Panc1 (cell line): ENCODE measurements around the gene FAM53A.

Experiments
- CTCF ChIP-seq: fragments of 450-650 bp; IDR thresholded peaks from 2 replicates; pipeline ENCODE4 v1.5.1; 2017; ENCODE audit warnings: mild to moderate bottlenecking
- POLR2AphosphoS5 ChIP-seq: IDR thresholded peaks from 2 replicates; pipeline ENCODE4 v1.6.1; 2012; ENCODE audit warnings: mild to moderate bottlenecking, low read depth, low read length, moderate library complexity
- REST ChIP-seq, 2 experiments: IDR thresholded peaks; 2 replicates each; pipeline ENCODE4 v1.6.1; 2011 to 2012; ENCODE audit warnings: low read depth in 2 of 2, control low read depth in 1 of 2, low read length in 1 of 2, mild to moderate bottlenecking in 1 of 2, moderate library complexity in 1 of 2; ENCODE audit not compliant: insufficient read depth in 1 of 2
- SIN3A ChIP-seq: IDR thresholded peaks from 2 replicates; pipeline ENCODE4 v1.6.1; 2012; ENCODE audit warnings: low read depth, mild to moderate bottlenecking, low read length, moderate library complexity, borderline replicate concordance; ENCODE audit not compliant: insufficient read depth

GRCh38 chr4:1675136-1675801 lies 8.8 kb downstream of the FAM53A start:
- TF ChIP-seq POLR2AphosphoS5 (no peak), REST (IDR thresholded peaks at IDR 0.05; ENCODE audit: insufficient read depth in 1 of 2, low read depth in 2 of 2, low read length in 1 of 2) (no peak), CTCF (no peak), SIN3A (no peak)
